MCF 10A (cell line): ENCODE data around the gene DNHD1. TPM values are rescaled to one million over a fixed set of nuclear protein-coding genes. Genes with fewer than 3 reads are reported as not detected.

ENCODE experiments used
- BruUV-seq: library from RNA; stranded (reverse); fragments of 400-500 nt; replicated peaks from 2 replicates; lab custom pipeline; 2021; lab: Mats Ljungman, UMichigan
- CTCF ChIA-PET: fragments of 300-600 bp; sonication (Branson Sonifier 250); formaldehyde crosslinking; extraction: SDS; loops from one replicate; lab custom pipeline; 2021; ENCODE audit warnings: antibody characterized with exemption, inconsistent platforms; lab: Yijun Ruan, JAX
- POLR2A ChIA-PET: fragments of 300-600, 350-650 bp; sonication (Branson Sonifier 250); formaldehyde crosslinking; extraction: SDS; loops from one replicate; lab custom pipeline; 2020; ENCODE audit warnings: antibody characterized with exemption, inconsistent platforms; lab: Yijun Ruan, JAX
- DNase-seq: peaks from one replicate; pipeline ENCODE4 v3.0.0-alpha.2; 2018; ENCODE audit not compliant: unreplicated experiment
- H3K27ac Mint-ChIP-seq: one replicate; pipeline ENCODE4 v1.8.0; 2022; ENCODE audit warnings: mild to moderate bottlenecking, low read depth, mixed read lengths; ENCODE audit not compliant: unreplicated experiment
- H3K27me3 Mint-ChIP-seq: one replicate; pipeline ENCODE4 v1.8.0; 2022; ENCODE audit warnings: mixed read lengths; ENCODE audit not compliant: insufficient read depth, unreplicated experiment
- H3K36me3 Mint-ChIP-seq: one replicate; pipeline ENCODE4 v1.8.0; 2022; ENCODE audit warnings: mild to moderate bottlenecking, moderate library complexity, mixed read lengths; ENCODE audit not compliant: insufficient read depth, unreplicated experiment
- H3K4me1 Mint-ChIP-seq: one replicate; pipeline ENCODE4 v1.8.0; 2022; ENCODE audit warnings: mixed read lengths; ENCODE audit not compliant: insufficient read depth, unreplicated experiment
- H3K4me3 Mint-ChIP-seq: one replicate; pipeline ENCODE4 v1.8.0; 2022; ENCODE audit warnings: mild to moderate bottlenecking, moderate library complexity, mixed read lengths; ENCODE audit not compliant: unreplicated experiment
- H3K9me3 Mint-ChIP-seq: one replicate; pipeline ENCODE4 v1.8.0; 2022; ENCODE audit warnings: mixed read lengths; ENCODE audit not compliant: unreplicated experiment
- CTCF ChIP-seq: fragments of 200-600 bp; IDR thresholded peaks from one replicate; pipeline ENCODE4 v1.8.0; 2022; ENCODE audit warnings: antibody characterized with exemption, mild to moderate bottlenecking; ENCODE audit not compliant: unreplicated experiment
- intact Hi-C: fragments of 100-400 bp; cut with micrococcal nuclease; formaldehyde crosslinking; loops from 2 replicates; pipeline ENCODE4 v1.14.1; 2022
- total RNA-seq: library from RNA; stranded (reverse); gene quantifications from 2 replicates; pipeline ENCODE4 v1.2.3, GENCODE V29; 2022

The DNHD1 gene
- total RNA-seq, 1 experiment from 2014 or later, result 18.3 TPM

- intact Hi-C loops, result no loop called here
- Mint-ChIP-seq H3K4me1 (no peaks in the 10 kb centered on the region), H3K36me3 (peaks cover 11% of the 10 kb centered on the region), H3K27ac (no peak overlapping the region), H3K9me3 (no peaks in the 10 kb centered on the region), H3K27me3 (no peaks in the 10 kb centered on the region), H3K4me3 (no peak overlapping the region)
- BruUV-seq, result no TSS peak
- POLR2A ChIA-PET, result interaction anchor here (1.1 to 1.2 kb wide), 2 partner anchors 12 to 67 kb away, joined by 3 to 4 read pairs; partner anchors contain the start of gene MRPL17
- no peak for TF ChIP-seq CTCF
- no peak for DNase-seq
- CTCF ChIA-PET, result interaction anchor here (2.6 to 3.0 kb wide), 2 partner anchors 10 to 12 kb away, joined by 12 to 17 read pairs; partner anchors contain the start of gene ILK
Measured at GRCh38 chr11:6616596-6617250, 119.6 kb downstream of the DNHD1 start.

GRCh38 chr11:6617315-6617781 is 120.3 kb downstream of the DNHD1 start:
- no peak for TF ChIP-seq CTCF
- CTCF ChIA-PET, result interaction anchor here (2.1 to 3.0 kb wide), 5 partner anchors 10 to 238 kb away, joined by 6 to 34 read pairs (median 12); partner anchors contain the start of genes ILK and MRPL17
- Mint-ChIP-seq H3K27me3 (no peaks in the 10 kb centered on the region), H3K4me1 (no peaks in the 10 kb centered on the region), H3K27ac (no peak overlapping the region), H3K4me3 (no peak overlapping the region), H3K36me3 (peaks cover 11% of the 10 kb centered on the region), H3K9me3 (no peaks in the 10 kb centered on the region)
- intact Hi-C loops, result no loop called here
- DNase-seq, result no peak
- BruUV-seq, result no TSS peak
- POLR2A ChIA-PET, result interaction anchor here (0.9 to 4.6 kb wide), 7 partner anchors 10 to 297 kb away, joined by 3 to 56 read pairs (median 15); partner anchors contain the start of genes ARFIP2, CAVIN3, ILK and MRPL17

GRCh38 chr11:6618117-6619003 is 121.3 kb downstream of the DNHD1 start:
- H3K9me3 Mint-ChIP-seq, result no peaks in the 10 kb centered on the region
- H3K27me3 Mint-ChIP-seq, result no peaks in the 10 kb centered on the region
- BruUV-seq, result no TSS peak
- H3K27ac Mint-ChIP-seq, result no peak overlapping the region
- H3K36me3 Mint-ChIP-seq, result peaks cover 11% of the 10 kb centered on the region
- no peaks in the 10 kb centered on the region for H3K4me1 Mint-ChIP-seq
- intact Hi-C loops, result loop anchor here (2.0 kb wide), 1 partner anchor 84 kb away; no protein-coding TSS in a partner anchor
- no peak for TF ChIP-seq CTCF
- CTCF ChIA-PET, result interaction anchor here (0.6 to 3.0 kb wide), 13 partner anchors 8 to 239 kb away, joined by 3 to 34 read pairs (median 4); partner anchors contain the start of genes ILK and MRPL17
- POLR2A ChIA-PET, result interaction anchor here (0.6 to 4.6 kb wide), 17 partner anchors 9 to 298 kb away, joined by 3 to 56 read pairs (median 3); partner anchors contain the start of genes ARFIP2, CAVIN3, ILK and MRPL17
- H3K4me3 Mint-ChIP-seq, result no peak overlapping the region
- DNase-seq, result no peak
